Measurements from ENCODE around the gene SCN7A.
"Not testable (repeated sequence)": the region's sequence is repeated elsewhere in the genome, so short reads cannot be mapped to it uniquely, and the experiment has no call there.

Gene SCN7A

DNA sequence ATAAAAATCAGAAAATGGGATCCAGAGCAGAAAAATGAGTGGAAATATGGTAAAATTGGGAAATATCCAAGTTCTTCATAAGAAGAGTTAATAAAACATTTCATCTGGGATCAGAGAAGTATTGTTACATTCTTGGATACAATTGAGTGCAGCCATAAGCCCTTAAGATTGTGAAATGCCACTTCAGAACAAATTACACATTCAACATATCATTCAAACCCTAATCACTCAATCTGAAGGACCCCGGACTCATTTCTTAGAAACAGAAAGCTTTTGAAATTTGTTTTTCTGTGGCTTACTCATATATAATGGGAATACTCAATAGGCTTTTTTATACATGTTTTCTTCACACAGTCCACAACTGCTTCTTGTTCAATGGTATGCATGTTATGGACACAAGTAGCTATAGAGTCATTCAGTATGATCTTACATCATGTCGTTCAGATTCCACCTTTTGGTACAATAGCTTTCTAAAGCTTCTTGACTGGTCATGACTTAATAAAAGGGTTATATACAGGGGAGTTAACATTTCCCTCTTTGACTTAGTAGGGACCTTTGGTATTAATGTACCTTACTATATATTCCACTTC, 39.9 kb downstream of the SCN7A start:
- DNase-seq (ENCODE audit: low read depth in 2 of 2): no peak

- DNase-seq (ENCODE audit: low read depth in 2 of 2): no peak
These were observed 42.6 kb downstream of the SCN7A start for GRCh38 chr2:166451468-166451867.

DNA sequence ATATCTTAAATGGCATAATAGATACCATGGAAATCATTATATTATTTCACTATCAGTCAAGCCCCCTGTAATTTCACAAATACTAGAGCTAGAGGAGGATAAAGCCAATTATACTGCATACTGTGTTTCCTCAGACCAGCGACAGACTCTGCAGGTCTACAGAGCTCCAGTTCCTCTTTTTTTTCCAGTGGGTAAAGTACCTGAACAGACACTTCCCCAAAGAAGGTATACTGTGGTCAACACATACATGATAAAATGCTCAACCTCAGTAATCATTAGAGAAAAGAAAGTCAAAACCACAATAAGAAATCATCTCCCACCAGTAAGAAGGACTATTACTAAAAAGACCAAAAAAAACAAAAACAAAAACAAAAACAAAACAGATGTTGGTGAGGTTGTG, 44.6 kb downstream of the SCN7A start:
- no peak for DNase-seq (ENCODE audit: low read depth in 2 of 2)

DNA sequence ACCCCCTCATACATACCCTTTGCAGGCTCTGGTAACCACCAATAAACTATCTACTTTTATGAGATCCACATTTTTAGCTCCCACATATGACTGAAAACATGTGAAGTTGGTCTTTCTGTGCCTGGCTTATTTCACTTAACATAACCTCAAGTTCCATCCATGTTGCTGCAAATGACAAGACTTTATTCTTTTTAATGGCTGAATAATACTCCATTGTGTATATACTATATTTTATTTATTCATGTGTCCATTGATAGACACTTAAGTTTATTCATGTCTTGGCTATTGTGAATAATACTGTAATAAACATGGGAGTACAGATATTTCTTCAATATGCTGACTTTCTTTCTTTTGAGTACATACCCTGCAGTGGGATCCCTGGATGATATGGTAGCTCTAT, 45.9 kb downstream of the SCN7A start:
- DNase-seq (ENCODE audit: low read depth in 2 of 2): no peak

- DNase-seq (ENCODE audit: low read depth in 2 of 2): no peak
These were observed 49.7 kb downstream of the SCN7A start for GRCh38 chr2:166444306-166444705.

DNA sequence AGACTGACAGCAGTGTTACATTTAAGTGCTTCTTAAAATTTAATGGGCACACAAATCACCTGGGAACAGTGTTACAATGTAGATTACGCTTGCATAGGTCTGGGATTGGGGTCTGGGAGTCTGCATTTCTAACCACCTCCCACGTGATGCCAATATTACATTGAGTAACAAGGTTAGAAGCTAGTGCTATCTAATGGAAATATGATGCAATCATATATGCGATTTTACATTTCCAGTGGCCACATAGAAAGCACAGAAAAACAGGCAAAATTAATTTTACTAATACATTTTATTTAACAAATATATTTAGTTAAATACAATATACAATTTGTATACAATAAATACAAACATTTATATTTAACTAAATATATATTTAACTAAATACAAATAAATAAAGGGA, 53.7 kb downstream of the SCN7A start:
- DNase-seq (ENCODE audit: low read depth in 2 of 2): no peak

- DNase-seq (ENCODE audit: low read depth in 2 of 2): no peak
These were observed 55.0 kb downstream of the SCN7A start for GRCh38 chr2:166439078-166439477.

GRCh38 chr2:166436976-166437375, 57.1 kb downstream of the SCN7A start:
- DNase-seq (ENCODE audit: low read depth in 2 of 2): no peak

DNA sequence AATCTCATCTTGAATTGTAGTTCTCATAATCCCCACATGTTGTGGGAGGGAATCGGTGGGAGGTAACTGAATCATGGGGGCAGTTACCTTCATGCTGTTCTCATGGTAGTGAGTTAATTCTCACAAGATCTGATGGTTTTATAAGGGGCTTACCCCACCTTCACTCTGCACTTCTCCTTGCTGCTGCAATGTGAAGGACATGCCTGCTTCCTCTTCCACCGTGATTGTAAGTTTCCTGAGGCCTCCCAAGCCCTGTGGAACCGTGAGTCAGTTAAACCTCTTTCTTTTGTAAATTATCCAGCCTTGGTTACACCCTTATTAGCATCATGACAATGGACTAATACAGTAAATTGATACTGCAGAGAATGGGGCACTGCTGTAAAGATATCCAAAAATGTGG, 57.9 kb downstream of the SCN7A start:
- DNase-seq (ENCODE audit: low read depth in 2 of 2): no peak

DNA sequence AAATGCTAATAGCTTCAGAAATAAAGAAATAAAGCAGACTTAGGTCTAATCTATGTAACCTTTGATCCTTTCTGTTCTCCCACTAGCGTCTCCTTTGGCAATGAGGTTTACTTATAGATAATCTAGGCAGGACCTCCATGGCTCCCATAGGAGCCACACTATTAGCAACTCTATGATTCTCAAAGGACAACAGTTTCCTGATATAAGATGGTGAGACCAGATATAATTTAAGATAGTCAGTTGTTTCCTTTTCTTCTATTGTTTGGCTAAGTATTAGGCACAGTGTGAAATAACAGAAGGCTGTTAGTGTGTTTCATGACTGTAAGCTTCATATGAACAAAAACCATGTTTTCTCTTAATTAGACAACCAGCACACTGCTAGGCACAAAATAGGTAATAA, 59.6 kb downstream of the SCN7A start:
- no peak for DNase-seq (ENCODE audit: low read depth in 2 of 2)

- DNase-seq (ENCODE audit: low read depth in 2 of 2): no peak
These were observed 60.6 kb downstream of the SCN7A start for GRCh38 chr2:166433457-166433856.

GRCh38 chr2:166432331-166432730, 61.7 kb downstream of the SCN7A start:
- DNase-seq (ENCODE audit: low read depth in 2 of 2): no peak

DNA sequence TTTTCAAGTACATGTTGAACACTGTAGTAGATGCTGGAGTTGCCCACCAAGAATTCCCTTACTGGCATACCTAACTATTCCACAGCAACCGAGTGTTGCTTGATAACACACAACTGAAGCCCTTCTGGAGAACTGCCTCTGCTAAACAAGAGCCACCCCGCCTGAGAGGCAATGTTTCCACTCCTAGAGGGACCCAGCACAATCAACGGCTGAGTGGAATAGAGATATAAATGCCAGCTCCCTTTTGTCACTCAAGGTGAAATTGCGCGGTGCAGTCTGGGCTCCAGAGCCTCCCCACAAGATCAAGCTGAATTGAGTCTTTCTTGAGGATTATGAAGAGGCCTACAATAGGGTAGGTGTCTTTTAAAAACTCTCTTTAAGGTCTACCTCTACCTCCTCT, 69.2 kb downstream of the SCN7A start:
- DNase-seq (ENCODE audit: low read depth in 2 of 2): no peak

DNA sequence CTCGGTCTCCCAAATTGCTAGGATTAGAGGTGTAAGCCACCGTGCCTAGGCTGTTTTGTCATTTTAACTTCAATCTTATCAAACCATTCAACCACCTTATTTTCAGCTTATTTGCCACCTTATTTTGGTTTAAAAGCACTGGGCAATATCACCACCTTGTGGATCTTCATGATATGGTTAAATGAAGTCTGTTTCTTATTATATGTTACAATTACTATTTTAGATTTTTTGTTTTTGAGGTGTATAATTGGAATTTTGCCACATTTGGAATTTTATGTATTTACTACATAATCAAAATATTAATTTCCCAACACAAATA, 74.5 kb downstream of the SCN7A start:
- no peak for DNase-seq (ENCODE audit: low read depth in 2 of 2)

DNA sequence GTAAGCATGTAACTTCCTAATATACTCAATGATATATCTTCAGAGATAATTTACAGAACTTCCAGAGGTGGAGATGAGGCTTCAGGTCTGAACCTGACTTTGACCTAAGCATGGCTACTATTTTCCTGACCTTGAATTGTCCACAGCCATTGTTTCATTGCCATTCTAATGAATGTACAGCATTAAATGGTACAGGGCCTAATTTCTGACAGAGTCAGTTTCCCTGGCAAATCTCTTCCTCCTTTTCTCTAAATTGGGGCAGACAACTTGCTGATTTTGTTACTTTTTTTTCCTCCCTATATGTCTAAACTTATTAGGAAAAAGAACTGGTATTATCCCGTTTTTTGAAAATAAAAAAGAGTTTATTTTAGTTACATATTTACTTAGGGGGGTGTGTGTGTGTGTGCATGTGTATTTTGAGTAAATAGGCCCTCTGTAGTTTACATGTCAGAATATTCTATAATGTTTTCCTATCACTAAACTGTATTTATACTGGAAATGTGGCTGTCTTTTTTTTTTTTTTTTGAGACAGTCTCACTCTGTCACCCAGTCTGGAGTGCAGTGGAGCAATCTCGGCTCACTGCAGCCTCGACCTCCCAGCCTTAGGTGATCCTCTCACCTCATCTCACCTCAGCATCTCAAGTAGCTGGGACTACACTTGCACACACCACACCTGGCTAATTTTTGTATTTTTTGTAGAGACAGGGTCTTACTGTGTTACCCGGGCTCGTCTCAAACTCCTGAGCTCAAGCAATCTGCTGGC, 75.0 kb downstream of the SCN7A start:
- DNase-seq (ENCODE audit: low read depth in 2 of 2): no peak

DNA sequence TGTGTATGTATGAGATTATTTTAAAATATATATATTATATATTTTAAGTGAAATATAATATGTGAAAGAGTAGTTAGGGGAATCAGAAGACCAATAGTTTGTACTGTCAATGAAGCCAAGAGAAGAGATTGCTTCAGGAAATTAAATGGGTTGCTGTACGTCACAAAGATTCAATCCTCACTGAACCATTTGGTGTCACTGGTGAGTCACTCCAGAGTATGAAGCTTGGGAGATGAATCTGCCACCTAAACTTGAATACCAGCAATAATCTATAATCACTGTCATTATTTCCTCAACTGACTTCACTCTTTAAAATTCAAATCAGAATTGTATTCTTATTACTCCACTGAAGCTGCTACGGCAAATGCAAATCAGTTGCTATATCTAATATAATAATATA, 76.4 kb downstream of the SCN7A start:
- no peak for DNase-seq (ENCODE audit: low read depth in 2 of 2)

DNA sequence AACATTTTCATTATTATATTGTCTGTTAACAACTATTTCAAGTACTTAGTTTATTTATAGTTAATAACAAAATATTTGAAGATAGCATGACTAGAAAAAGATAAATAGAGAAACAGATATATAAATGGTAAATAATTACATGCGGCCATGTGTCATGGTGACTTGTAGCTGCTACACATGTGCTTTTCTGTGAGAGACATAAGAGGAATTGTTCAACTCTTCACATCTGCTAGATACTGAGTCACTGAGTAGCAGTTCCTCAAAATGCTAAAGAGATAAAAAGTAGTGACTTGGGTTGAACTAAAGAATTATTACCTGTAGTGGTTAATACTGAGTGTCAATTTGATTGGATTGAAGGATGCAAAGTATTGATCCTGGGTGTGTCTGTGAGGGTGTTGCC, 80.8 kb downstream of the SCN7A start:
- DNase-seq (ENCODE audit: low read depth in 2 of 2): no peak

GRCh38 chr2:166411473-166412230, 82.4 kb downstream of the SCN7A start:
- DNase-seq (ENCODE audit: low read depth in 2 of 2): no peak

DNA sequence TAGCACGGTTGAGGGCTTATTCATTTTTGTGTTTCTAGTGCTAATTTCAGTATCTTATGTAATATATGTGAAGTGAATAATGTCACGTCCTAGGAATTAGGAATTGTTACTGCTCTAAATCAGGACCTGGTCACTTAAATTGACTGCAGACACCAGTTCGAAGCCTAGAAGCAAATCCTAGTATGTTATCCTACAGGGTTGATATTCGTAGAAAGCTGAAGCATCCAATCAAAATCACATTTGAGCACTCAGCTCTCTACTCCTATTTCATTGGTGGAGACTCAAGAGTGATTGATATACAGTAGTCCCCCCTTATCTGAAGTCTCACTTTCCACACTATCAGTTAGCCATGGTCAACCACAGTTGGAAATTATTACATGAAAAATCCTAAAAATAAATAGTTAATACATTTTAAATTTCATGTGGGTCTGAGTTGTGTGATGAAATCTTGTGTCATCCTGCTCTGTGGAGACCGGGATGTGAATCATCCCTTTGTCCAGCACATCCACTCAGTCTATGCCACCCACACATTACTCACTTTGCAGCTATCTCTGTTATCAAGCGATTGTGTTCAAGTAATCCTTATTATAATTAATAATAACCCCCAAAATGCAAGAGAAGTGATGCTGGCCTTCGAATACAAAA, 83.1 kb downstream of the SCN7A start:
- DNase-seq (ENCODE audit: low read depth in 2 of 2): no peak

DNA sequence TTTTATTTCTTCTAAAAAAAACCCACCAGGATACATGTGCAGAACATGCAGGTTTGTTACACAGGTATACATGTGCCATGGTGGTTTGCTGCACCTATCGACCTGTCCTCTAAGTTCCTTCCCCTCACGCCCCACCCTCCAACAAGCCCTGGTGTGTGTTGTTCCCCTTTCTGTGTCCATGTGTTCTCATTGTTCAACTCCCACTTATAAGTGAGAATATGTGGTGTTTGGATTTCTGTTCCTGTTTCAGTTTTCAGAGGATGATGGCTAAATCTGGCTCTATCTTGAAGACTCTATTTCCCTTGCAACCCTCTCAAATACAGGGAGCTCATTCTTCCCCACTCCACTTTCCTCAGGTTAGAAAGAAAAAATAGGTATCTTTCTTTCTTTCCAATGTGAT, 86.3 kb downstream of the SCN7A start:
- not testable (repeated sequence) for DNase-seq (ENCODE audit: low read depth in 2 of 2)

GRCh38 chr2:166406374-166406773, 87.7 kb downstream of the SCN7A start:
- no peak for DNase-seq (ENCODE audit: low read depth in 2 of 2)

DNA sequence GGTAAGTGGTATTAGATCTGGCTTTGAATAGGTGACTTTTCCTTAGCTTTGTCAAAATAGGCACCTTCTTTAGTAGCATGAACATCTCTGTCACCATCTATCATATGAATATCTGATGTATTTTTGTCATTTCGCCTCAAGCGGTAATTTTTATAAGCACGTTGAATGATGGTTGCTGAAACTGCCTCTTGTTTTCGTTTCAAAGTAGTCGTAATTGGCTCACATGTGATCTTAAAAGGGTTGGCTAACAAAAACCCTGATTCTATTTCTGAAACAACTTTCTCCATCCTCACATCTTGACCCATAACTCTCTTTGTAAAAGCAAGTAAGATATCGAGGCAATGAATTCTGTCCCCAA, 88.5 kb downstream of the SCN7A start:
- no peak for DNase-seq (ENCODE audit: low read depth in 2 of 2)
